ENCODE data around the gene PCSK2. TPM values are rescaled to one million over a fixed set of nuclear protein-coding genes. Genes with fewer than 3 reads are reported as not detected.

PCSK2 gene
- total RNA-seq, 1 donor from 2014 or later = 1.0 TPM

- H3K4me3 Mint-ChIP-seq (ENCODE audit: unreplicated experiment) = no peak overlapping the region
- H3K36me3 Mint-ChIP-seq (ENCODE audit: low read depth, unreplicated experiment) = no peaks in the 10 kb centered on the region
- no peaks in the 10 kb centered on the region for H3K27me3 Mint-ChIP-seq (ENCODE audit: unreplicated experiment)
- H3K9me3 Mint-ChIP-seq (ENCODE audit: unreplicated experiment) = no peaks in the 10 kb centered on the region
- no peaks in the 10 kb centered on the region for H3K4me1 Mint-ChIP-seq (ENCODE audit: unreplicated experiment)
- no peak overlapping the region for H3K27ac Mint-ChIP-seq (ENCODE audit: unreplicated experiment)
- no peak for DNase-seq (ENCODE audit: low spot score)
- no peak for TF ChIP-seq CTCF (IDR thresholded peaks at IDR 0.05; ENCODE audit: unreplicated experiment)
Measured at GRCh38 chr20:17343091-17343490, 116.3 kb downstream of the PCSK2 start.

GRCh38 chr20:17343656-17344452 is 117.0 kb downstream of the PCSK2 start:
- no peak for TF ChIP-seq CTCF (IDR thresholded peaks at IDR 0.05; ENCODE audit: unreplicated experiment)
- no peaks in the 10 kb centered on the region for H3K27me3 Mint-ChIP-seq (ENCODE audit: unreplicated experiment)
- H3K4me1 Mint-ChIP-seq (ENCODE audit: unreplicated experiment) = no peaks in the 10 kb centered on the region
- H3K36me3 Mint-ChIP-seq (ENCODE audit: low read depth, unreplicated experiment) = no peaks in the 10 kb centered on the region
- no peak for DNase-seq (ENCODE audit: low spot score)
- H3K9me3 Mint-ChIP-seq (ENCODE audit: unreplicated experiment) = no peaks in the 10 kb centered on the region
- H3K4me3 Mint-ChIP-seq (ENCODE audit: unreplicated experiment) = no peak overlapping the region
- H3K27ac Mint-ChIP-seq (ENCODE audit: unreplicated experiment) = no peak overlapping the region

GRCh38 chr20:17344790-17345189 is 118.0 kb downstream of the PCSK2 start:
- Mint-ChIP-seq H3K27me3 (ENCODE audit: unreplicated experiment) (no peaks in the 10 kb centered on the region), H3K27ac (ENCODE audit: unreplicated experiment) (no peak overlapping the region), H3K4me3 (ENCODE audit: unreplicated experiment) (no peak overlapping the region)

GRCh38 chr20:17345321-17345720 is 118.5 kb downstream of the PCSK2 start:
- Mint-ChIP-seq H3K4me3 (ENCODE audit: unreplicated experiment) (no peak overlapping the region), H3K27me3 (ENCODE audit: unreplicated experiment) (peaks cover 1% of the 10 kb centered on the region), H3K9me3 (ENCODE audit: unreplicated experiment) (no peaks in the 10 kb centered on the region), H3K36me3 (ENCODE audit: low read depth, unreplicated experiment) (no peaks in the 10 kb centered on the region), H3K4me1 (ENCODE audit: unreplicated experiment) (no peaks in the 10 kb centered on the region), H3K27ac (ENCODE audit: unreplicated experiment) (no peak overlapping the region)
- TF ChIP-seq CTCF (IDR thresholded peaks at IDR 0.05; ENCODE audit: unreplicated experiment) = no peak
- DNase-seq (ENCODE audit: low spot score) = no peak

More at GRCh38 chr20:17344790-17345189, 118.0 kb downstream of the PCSK2 start:
- DNase-seq (ENCODE audit: low spot score) = no peak
- no peaks in the 10 kb centered on the region for H3K4me1 Mint-ChIP-seq (ENCODE audit: unreplicated experiment)
- TF ChIP-seq CTCF (IDR thresholded peaks at IDR 0.05; ENCODE audit: unreplicated experiment) = no peak
- no peaks in the 10 kb centered on the region for H3K36me3 Mint-ChIP-seq (ENCODE audit: low read depth, unreplicated experiment)
- no peaks in the 10 kb centered on the region for H3K9me3 Mint-ChIP-seq (ENCODE audit: unreplicated experiment)

- Mint-ChIP-seq H3K4me3 (ENCODE audit: unreplicated experiment) (no peak overlapping the region), H3K4me1 (ENCODE audit: unreplicated experiment) (no peaks in the 10 kb centered on the region), H3K27me3 (ENCODE audit: unreplicated experiment) (peaks cover 1% of the 10 kb centered on the region), H3K9me3 (ENCODE audit: unreplicated experiment) (no peaks in the 10 kb centered on the region), H3K27ac (ENCODE audit: unreplicated experiment) (no peak overlapping the region), H3K36me3 (ENCODE audit: low read depth, unreplicated experiment) (no peaks in the 10 kb centered on the region)
- TF ChIP-seq CTCF (IDR thresholded peaks at IDR 0.05; ENCODE audit: unreplicated experiment) = no peak
- no peak for DNase-seq (ENCODE audit: low spot score)
Measured at GRCh38 chr20:17350321-17350720, 123.5 kb downstream of the PCSK2 start.
